Stimulated activated CD8-positive, alpha-beta memory T cell treated with anti-CD3 and anti-CD28 coated beads, Interleukin-2, amount 100 ng/mL, for 1 hour (primary cell): ENCODE data around the gene ZNF529.
"Not testable (repeated sequence)": the region's sequence is repeated elsewhere in the genome, so short reads cannot be mapped to it uniquely, and the experiment has no call there.

Source experiments
- DNase-seq, 2 donors: peaks; one replicate each; pipeline ENCODE4 v3.0.0-alpha.2; 2020; ENCODE audit warnings: low read depth in 2 of 2

ZNF529 gene

GRCh38 chr19:36573020-36573894, at the start of gene ZNF529:
Gene ZNF529 (minus strand): TSS chr19:36573292. CDS start chr19:36572346, 946 bp downstream.
- DNase-seq, result peak; percentile 63 to 69

- no peak for DNase-seq
These were observed 32.9 kb upstream of the ZNF529 start for GRCh38 chr19:36605877-36606478.

- DNase-seq, result peak; percentile 60 to 84
These were observed 32.2 kb upstream of the ZNF529 start, which contains the start of gene ZNF382 for GRCh38 chr19:36605101-36605876. Gene ZNF382 (plus strand): TSS chr19:36605313. CDS start chr19:36609915, 4,602 bp downstream.

- peak; percentile 69 to 78 for DNase-seq
These were observed 31.6 kb upstream of the ZNF529 start for GRCh38 chr19:36604656-36605100.

DNA sequence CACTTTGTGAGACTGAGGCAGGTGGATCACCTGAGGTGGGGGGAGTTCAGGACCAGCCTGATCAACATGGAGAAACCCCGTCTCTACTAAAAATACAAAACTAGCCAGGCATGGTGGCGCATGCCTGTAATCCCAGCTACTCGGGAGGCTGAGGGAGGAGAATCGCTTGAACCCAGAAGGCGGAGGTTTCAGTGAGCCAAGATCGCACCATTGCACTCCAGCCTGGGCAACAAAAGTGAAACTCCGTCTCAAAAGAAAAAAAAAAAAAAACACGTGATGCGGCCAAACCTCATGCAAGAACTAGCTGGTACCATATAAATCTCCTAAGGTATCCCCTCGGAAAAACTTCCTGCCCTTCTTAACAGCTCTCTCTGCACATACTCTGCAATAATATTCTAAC, 29.6 kb upstream of the ZNF529 start:
- not testable (repeated sequence) for DNase-seq

DNA sequence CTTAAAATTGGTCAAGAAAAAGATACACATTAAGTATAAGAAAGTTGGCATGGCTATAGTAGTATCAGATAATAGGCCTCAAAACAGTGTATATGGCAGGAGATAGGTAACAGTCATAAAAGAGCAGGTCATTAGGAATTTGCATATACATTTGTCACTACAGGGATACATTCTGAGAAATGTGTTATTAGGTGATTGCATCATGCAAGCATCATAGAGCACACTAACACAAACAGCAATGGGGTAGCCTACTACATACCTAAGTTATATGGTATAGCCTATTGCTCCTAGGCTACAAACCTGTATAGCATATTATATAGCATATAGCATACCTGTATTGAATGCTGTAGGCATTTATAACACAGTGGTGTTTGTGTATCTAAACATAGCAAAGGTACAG, 6.2 kb upstream of the ZNF529 start:
- DNase-seq, result no peak

DNA sequence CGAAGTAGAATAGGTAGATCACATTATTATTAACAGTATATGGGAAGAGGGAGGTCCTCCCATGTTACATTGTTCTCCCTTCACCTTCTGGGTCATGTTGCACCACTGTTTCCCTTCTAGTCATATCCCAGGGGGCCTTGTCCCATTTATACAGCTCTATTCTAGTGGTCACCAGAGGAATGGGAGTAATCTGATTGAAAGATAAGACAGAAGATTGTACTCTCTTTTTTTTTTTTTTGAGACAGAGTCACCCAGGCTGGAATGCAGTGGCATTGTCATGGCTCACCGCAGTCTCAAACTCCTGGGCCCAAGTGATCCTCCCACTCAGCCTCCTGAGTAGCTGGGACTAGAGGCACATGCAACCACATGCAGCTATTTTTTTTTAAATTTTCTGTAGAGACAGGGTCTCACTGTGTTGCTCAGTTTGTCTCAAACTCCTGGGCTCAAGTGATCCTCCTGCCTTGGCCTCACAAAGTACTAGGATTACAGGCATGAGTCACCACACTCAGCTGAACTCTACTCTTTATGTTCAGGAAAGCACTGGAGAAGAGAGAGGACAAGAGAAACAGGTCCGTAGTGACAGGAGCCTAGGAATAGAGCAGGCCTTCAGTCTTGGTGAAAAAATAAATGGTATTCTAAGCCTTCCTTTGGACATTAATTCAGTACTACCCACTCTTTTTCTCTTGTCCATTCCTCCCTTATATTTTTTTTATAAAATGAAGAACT, 4.3 kb upstream of the ZNF529 start:
- DNase-seq, result no peak

GRCh38 chr19:36574741-36575140, 1.6 kb upstream of the ZNF529 start:
- no peak for DNase-seq

DNA sequence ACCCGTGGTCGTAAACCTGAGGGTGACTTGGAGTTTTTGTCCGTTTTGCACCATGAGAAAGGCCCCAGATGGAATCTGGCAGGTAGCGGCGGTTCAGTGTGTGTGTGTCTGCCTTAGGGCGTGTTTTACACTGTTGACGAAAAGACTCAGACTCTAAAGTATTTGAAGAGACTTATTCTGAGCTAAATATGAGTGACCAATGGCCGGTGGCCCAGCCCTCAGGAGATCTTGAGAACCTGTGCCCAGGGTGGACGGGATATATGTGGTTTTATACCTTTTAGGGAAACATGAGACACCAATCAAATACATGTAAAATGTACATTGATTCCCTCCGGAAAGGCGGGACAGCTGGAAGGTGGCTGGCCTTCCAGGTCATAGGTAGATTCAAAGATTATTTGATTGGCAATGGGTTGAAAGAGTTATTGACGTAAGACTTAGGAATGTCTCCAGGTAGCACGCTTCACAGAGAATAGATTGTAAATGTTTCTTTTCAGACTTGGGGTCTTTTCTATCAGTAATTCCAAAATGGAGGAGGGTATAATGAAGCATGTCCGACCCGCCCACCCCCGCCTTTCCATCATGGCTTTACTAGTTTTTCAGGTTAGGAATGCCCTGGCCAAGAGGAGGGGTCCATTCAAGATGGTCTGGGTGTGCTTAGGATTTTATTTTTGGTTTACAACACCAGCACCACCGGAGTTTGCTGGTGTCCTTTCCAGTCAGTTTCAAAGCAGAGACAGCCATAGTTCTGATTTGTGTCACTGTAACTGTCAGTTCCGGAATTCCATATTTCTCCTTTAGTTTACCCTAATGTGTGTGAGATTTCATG, 1.0 kb upstream of the ZNF529 start:
- DNase-seq, result no peak

DNA sequence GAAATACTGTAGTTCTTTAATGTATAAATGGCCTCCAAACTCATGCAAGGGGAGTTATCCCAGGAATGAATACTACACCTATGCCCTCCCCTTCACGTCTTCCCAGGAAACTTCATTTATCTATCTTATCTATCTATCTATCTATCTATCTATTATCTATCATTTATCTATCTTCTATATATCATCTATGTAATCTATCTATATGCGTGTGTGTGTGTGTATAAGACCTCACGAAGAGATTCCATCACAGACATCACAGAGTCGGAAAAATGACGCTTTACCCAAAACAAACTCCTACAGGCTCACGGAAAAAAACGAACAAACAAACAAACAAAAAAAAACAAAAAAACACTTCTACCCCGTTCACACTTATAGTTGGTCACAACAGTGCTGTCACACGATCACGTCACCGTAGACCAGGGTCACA, 486 bp downstream of the ZNF529 start:
- DNase-seq, result no peak

- no peak for DNase-seq
These were observed 8.7 kb downstream of the ZNF529 start for GRCh38 chr19:36564391-36564790.

- DNase-seq, result no peak
These were observed 25.9 kb downstream of the ZNF529 start for GRCh38 chr19:36547001-36547732.

- peak in 1 of 2 donors; percentile 0 for DNase-seq
These were observed 44.1 kb downstream of the ZNF529 start for GRCh38 chr19:36528921-36529518.

- peak; percentile 78 to 84 for DNase-seq
These were observed 44.7 kb downstream of the ZNF529 start, which contains the start of gene ZNF260 for GRCh38 chr19:36528194-36528920. Gene ZNF260 (minus strand): TSS chr19:36528271. CDS start chr19:36515238, 13,033 bp downstream.

- no peak for DNase-seq
These were observed 45.3 kb downstream of the ZNF529 start for GRCh38 chr19:36527873-36528193.

DNA sequence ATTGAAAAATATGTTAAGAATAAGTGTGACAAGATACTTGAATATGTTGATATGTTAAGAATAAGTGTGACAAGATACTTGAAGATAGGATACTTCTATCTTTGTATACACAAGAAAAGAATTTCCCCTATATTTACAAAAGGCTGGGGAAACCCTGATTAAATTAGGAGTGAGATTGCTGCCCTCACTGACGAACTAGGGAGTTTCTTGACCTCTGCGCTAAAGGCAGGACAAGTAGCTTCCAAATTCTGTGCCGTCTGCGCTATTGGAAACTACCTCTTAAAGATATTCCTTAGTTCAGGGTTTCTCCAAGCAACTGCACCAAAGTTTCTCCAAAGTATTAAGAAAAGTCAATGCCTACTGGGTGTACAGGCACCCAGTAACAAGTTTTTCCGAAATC, 45.8 kb downstream of the ZNF529 start:
- DNase-seq, result no peak

DNA sequence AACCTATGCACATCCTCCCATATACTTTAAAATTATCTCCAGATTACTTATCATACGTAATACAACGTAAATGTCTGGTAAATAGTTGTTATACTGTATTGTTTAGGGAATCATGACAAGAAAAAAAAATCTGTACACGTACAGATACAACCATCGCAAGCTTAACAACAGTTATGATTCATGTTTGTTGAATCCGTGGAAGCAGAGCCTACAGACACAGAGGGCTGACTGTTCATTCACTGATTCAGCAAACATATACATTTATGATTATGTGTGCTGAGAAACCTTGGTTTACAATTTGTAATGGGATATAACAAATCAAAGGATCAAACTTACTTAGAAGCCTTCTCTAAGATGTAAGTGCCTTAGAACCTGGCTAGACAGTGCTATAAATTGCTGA, 46.5 kb downstream of the ZNF529 start:
- no peak for DNase-seq

GRCh38 chr19:36524617-36525016, 48.5 kb downstream of the ZNF529 start:
- DNase-seq, result no peak
